ENCODE measurements around the gene ZBED5. TPM values are rescaled to one million over a fixed set of nuclear protein-coding genes. Genes with fewer than 3 reads are reported as not detected.

The ZBED5 gene
- total and polyA plus RNA-seq, 8 donors = 37.4 to 124 (median 116) TPM

DNA sequence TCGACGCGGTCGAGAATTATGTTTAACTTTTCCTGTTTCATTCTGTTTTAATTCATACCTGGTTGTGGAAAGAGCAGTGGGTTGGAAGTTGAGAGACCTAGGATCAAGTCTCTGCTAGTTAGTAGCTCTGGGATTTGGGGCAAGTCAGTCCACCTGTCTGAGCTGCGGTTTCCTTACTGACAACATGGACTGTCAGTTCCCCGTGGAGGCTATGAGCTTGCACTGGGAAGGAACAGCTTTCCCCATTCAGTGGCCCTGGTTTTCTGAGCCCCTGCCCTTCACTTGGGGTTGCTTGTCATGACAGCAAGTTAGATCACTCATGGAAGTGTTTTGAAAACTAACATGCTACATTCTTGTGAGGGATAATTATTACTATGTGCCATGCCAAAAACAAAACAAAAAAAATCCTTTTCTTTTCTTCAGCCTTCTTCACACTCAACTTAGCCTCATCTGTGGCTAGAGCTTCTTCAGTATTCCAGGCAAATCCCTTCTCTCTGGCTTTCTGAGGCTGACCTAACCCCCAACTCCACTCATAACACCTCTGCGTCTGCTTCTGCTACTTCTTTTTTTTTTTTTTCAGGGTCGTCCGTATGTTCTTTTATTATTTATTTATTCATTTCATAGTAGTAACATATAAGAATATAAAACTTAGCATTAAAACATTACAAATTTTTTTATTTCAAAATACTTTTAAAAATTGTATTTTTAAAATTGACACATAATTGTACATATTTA lies 43.0 kb upstream of the ZBED5 start:
- Histone ChIP-seq H3K9me3 (no peaks in the 10 kb centered on the region), H3K27me3 (no peaks in the 10 kb centered on the region), H3K36me3 (no peaks in the 10 kb centered on the region), H3K27ac (peak overlapping the region; percentile 87 to 90), H3K4me1 (peaks cover 21 to 44% of the 10 kb centered on the region in 2 donors), H3K4me3 (no peak overlapping the region)
- intact Hi-C loops (cut with DNase I) = no loop called here
- DNase-seq (no peak), ATAC-seq (peak; percentile 2)
- TF ChIP-seq, protein P1, sequence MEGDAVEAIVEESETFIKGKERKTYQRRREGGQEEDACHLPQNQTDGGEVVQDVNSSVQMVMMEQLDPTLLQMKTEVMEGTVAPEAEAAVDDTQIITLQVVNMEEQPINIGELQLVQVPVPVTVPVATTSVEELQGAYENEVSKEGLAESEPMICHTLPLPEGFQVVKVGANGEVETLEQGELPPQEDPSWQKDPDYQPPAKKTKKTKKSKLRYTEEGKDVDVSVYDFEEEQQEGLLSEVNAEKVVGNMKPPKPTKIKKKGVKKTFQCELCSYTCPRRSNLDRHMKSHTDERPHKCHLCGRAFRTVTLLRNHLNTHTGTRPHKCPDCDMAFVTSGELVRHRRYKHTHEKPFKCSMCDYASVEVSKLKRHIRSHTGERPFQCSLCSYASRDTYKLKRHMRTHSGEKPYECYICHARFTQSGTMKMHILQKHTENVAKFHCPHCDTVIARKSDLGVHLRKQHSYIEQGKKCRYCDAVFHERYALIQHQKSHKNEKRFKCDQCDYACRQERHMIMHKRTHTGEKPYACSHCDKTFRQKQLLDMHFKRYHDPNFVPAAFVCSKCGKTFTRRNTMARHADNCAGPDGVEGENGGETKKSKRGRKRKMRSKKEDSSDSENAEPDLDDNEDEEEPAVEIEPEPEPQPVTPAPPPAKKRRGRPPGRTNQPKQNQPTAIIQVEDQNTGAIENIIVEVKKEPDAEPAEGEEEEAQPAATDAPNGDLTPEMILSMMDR (IDR thresholded peaks at IDR 0.05) = no peak

DNA sequence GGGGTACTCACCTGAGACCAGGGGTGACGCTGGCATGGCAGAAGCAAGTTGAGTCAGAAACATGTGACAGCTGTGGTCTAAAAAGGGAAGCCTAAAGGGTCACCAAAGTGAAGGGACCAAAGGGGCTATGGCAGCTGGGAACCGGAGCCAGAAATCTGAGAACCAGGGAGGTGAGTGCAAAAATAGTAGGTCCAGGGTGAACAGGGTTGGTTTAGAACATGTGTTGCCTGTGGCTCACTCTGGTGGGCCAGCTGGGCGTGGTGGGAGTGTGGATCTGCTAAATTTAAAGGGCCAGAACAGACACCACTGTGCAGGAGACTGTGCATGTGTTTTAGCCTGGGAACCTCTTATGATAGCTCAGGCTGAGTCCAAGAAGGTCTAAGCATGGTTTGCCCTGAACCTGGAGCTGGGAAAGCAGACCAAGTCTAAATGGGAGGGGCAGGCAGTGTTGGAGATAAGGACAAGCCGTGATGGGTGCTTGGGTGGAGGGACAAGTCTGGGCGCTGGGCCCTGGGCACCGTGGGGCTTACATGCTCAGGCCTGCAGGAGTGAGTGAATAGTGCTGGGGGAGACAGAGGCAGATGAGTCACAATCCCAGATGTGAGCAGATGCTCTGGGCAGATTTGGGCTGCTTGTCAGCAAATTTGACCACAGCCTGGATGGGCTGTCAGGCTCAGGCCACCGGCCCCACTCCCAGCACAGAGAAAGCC lies 41.4 kb upstream of the ZBED5 start:
- intact Hi-C loops (cut with DNase I) = no loop called here
- no peaks in the 10 kb centered on the region for H3K9me3 ChIP-seq
- no peak overlapping the region for H3K4me3 ChIP-seq
- DNase-seq (peak in 2 of 4 donors; percentile 70 to 82), ATAC-seq (peak; percentile 30)
- H3K4me1 ChIP-seq = peaks cover 21 to 44% of the 10 kb centered on the region in 2 donors
- TF ChIP-seq, protein P1 (IDR thresholded peaks at IDR 0.05) = no peak
- no peaks in the 10 kb centered on the region for H3K36me3 ChIP-seq
- H3K27me3 ChIP-seq = no peaks in the 10 kb centered on the region
- peak overlapping the region; percentile 87 to 90 for H3K27ac ChIP-seq

DNA sequence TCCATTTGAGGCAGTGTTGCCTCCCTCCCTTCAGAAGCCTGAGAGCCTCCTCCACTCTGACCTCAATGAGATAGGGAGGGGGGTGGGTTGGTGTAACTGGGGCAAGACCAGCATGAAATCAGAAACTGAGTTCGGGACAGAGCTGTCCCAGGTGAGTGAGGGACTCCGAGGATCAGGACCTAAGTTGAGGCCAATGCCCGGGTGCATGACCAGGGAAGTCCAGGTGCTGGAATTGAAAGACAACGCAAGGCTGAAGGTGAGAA lies 40.8 kb upstream of the ZBED5 start:
- Histone ChIP-seq H3K4me3 (no peak overlapping the region), H3K27ac (peak overlapping the region; percentile 87 to 90)

DNA sequence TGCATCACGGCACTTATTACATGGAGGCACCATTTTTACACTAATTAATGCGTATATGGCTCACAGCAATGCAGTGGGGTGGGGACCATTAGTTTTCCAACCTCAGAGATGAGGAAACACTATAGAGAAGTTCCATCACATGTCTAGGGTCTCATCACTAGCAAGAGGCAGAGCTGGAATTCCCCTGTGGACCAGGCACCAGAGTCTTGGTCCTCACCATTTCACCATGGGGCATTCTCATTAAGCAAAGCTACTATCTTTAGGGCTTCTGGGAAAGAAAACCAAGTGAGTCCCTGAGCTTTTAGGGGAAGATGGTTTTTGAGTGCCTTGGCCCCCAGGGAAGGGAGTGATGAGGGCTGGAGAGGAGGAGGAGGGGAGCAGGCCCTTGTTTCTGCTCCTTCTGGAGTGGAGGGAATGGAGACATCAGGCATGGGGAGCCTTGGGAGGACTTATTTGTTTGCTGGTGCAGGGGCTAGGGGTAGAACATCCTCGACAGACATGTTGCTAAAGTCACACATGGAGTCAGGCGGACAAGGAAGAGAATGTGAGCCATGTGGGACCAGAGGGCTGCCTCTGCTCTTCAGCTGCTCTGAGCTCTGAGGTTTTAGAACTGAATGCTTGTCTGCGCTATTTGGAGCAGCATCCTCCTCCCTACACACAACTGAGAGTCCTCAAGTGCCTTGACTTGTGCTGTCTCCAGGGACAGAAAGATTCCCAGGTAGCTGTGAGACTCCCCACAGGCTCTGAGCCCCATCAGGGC lies 40.3 kb upstream of the ZBED5 start:
- DNase-seq (no peak), ATAC-seq (no peak)
- TF ChIP-seq, protein P1 (IDR thresholded peaks at IDR 0.05) = no peak
- H3K27me3 ChIP-seq = no peaks in the 10 kb centered on the region
- peaks cover 21 to 44% of the 10 kb centered on the region in 2 donors for H3K4me1 ChIP-seq
- H3K36me3 ChIP-seq = no peaks in the 10 kb centered on the region
- H3K27ac ChIP-seq = peak overlapping the region; percentile 87 to 90
- H3K4me3 ChIP-seq = no peak overlapping the region
- no peaks in the 10 kb centered on the region for H3K9me3 ChIP-seq
- intact Hi-C loops (cut with DNase I) = no loop called here

More for the DNA sequence above, 40.8 kb upstream of the ZBED5 start:
- TF ChIP-seq, protein P1 (IDR thresholded peaks at IDR 0.05) = no peak
- DNase-seq (no peak), ATAC-seq (no peak)
- H3K36me3 ChIP-seq = no peaks in the 10 kb centered on the region
- no peaks in the 10 kb centered on the region for H3K27me3 ChIP-seq
- no peaks in the 10 kb centered on the region for H3K9me3 ChIP-seq
- intact Hi-C loops (cut with DNase I) = no loop called here
- peaks cover 21 to 44% of the 10 kb centered on the region in 2 donors for H3K4me1 ChIP-seq

DNA sequence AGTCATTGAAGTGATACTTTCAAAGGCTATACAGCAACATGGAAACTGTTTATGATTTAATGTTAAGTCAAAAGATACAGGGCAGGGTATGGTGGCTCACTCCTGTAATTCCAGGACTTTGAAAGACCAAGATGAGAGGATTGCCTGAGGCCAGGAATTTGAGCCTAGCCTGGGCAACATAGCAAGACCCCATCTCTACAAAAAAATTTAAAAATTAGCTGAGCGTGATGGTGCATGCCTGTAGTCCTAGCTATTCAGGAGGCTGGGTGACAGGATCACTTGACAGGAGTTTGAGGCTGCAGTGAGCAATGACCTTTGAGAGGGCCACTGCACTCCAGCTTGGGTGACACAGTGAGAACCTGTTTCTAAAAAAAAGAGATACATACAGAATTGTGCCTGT lies 39.3 kb upstream of the ZBED5 start:
- no peaks in the 10 kb centered on the region for H3K9me3 ChIP-seq
- ATAC-seq (no peak), DNase-seq (no peak)
- no peak overlapping the region for H3K4me3 ChIP-seq
- TF ChIP-seq, protein P1 (IDR thresholded peaks at IDR 0.05) = no peak
- H3K36me3 ChIP-seq = no peaks in the 10 kb centered on the region
- no peaks in the 10 kb centered on the region for H3K27me3 ChIP-seq
- H3K27ac ChIP-seq = no peak overlapping the region
- intact Hi-C loops (cut with DNase I) = no loop called here
- H3K4me1 ChIP-seq = peaks cover 19 to 43% of the 10 kb centered on the region in 2 donors

All from left lung (tissue), 10 donors.